H9 (cell line): ENCODE results near the gene SCLY. TPM values are rescaled to one million over a fixed set of nuclear protein-coding genes. Genes with fewer than 3 reads are reported as not detected.

Experiments used
- DNase-seq: peaks from one replicate; pipeline ENCODE4 v3.0.0-alpha.2; 2017
- H2AFZ ChIP-seq: one replicate; pipeline ENCODE4 v1.6.1; 2013; ENCODE audit warnings: mild to moderate bottlenecking, low read length, control low read depth, moderate library complexity
- H2AK5ac ChIP-seq: 2 replicates; pipeline ENCODE4 v1.6.1; 2013; ENCODE audit warnings: low read length, control low read depth, mixed read lengths; ENCODE audit not compliant: insufficient read length
- H2BK120ac ChIP-seq: one replicate; pipeline ENCODE4 v1.6.1; 2013; ENCODE audit warnings: low read depth, mild to moderate bottlenecking, low read length, control low read depth, inconsistent platforms; ENCODE audit not compliant: poor library complexity, severe bottlenecking
- H2BK12ac ChIP-seq: 2 replicates; pipeline ENCODE4 v1.6.1; 2013; ENCODE audit warnings: low read length, control low read depth, mixed read lengths, low read depth; ENCODE audit not compliant: insufficient read length
- H2BK15ac ChIP-seq: 2 replicates; pipeline ENCODE4 v1.6.1; 2013; ENCODE audit warnings: low read depth, low read length, control low read depth
- H2BK20ac ChIP-seq: one replicate; pipeline ENCODE4 v1.6.1; 2013; ENCODE audit warnings: low read depth, mild to moderate bottlenecking, low read length, control low read depth, inconsistent platforms; ENCODE audit not compliant: poor library complexity, severe bottlenecking
- H2BK5ac ChIP-seq: 2 replicates; pipeline ENCODE4 v1.6.1; 2013; ENCODE audit warnings: low read length, control low read depth, mixed read lengths; ENCODE audit not compliant: insufficient read length
- H3K14ac ChIP-seq: 2 replicates; pipeline ENCODE4 v1.6.1; 2013; ENCODE audit warnings: low read length, control low read depth; ENCODE audit not compliant: insufficient read depth
- H3K18ac ChIP-seq: 2 replicates; pipeline ENCODE4 v1.6.1; 2013; ENCODE audit warnings: low read depth, mild to moderate bottlenecking, mixed read lengths, low read length, control low read depth; ENCODE audit not compliant: insufficient read length
- H3K23ac ChIP-seq: 2 replicates; pipeline ENCODE4 v1.6.1; 2013; ENCODE audit warnings: low read length, control low read depth, mixed read lengths, low read depth; ENCODE audit not compliant: insufficient read length
- H3K23me2 ChIP-seq: 2 replicates; pipeline ENCODE4 v1.6.1; 2013; ENCODE audit warnings: low read depth, mild to moderate bottlenecking, mixed read lengths, low read length, control low read depth; ENCODE audit not compliant: insufficient read length, poor library complexity, severe bottlenecking
- H3K27ac ChIP-seq: 2 replicates; pipeline ENCODE4 v1.5.1; 2013; ENCODE audit warnings: low read length, control low read depth, mixed read lengths, low read depth; ENCODE audit not compliant: insufficient read length
- H3K27me3 ChIP-seq: 2 replicates; pipeline ENCODE4 v1.6.1; 2013; ENCODE audit warnings: low read length, control low read depth, inconsistent platforms; ENCODE audit not compliant: insufficient read depth
- H3K4ac ChIP-seq: 2 replicates; pipeline ENCODE4 v1.6.1; 2013; ENCODE audit warnings: low read depth, mild to moderate bottlenecking, control low read depth, inconsistent platforms, low read length, moderate library complexity
- H3K4me1 ChIP-seq: 2 replicates; pipeline ENCODE4 v1.6.1; 2013; ENCODE audit warnings: low read length, control low read depth, inconsistent platforms; ENCODE audit not compliant: insufficient read depth
- H3K4me2 ChIP-seq: 2 replicates; pipeline ENCODE4 v1.6.1; 2013; ENCODE audit warnings: low read length, control low read depth, mixed read lengths; ENCODE audit not compliant: insufficient read length, insufficient read depth
- H3K56ac ChIP-seq: 2 replicates; pipeline ENCODE4 v1.6.1; 2013; ENCODE audit warnings: low read depth, mild to moderate bottlenecking, mixed read lengths, low read length, control low read depth; ENCODE audit not compliant: insufficient read length
- H3K79me1 ChIP-seq: 2 replicates; pipeline ENCODE4 v1.6.1; 2013; ENCODE audit warnings: low read depth, mild to moderate bottlenecking, moderate library complexity, low read length, control low read depth, inconsistent platforms; ENCODE audit not compliant: insufficient read depth, poor library complexity, severe bottlenecking
- H3K79me2 ChIP-seq: 2 replicates; pipeline ENCODE4 v1.6.1; 2013; ENCODE audit warnings: low read length, control low read depth, inconsistent platforms; ENCODE audit not compliant: insufficient read depth
- H3K9ac ChIP-seq: 2 replicates; pipeline ENCODE4 v1.6.1; 2013; ENCODE audit warnings: low read length, control low read depth, mixed read lengths; ENCODE audit not compliant: insufficient read length; ENCODE audit errors: extremely low read depth
- H3K9me3 ChIP-seq: one replicate; pipeline ENCODE4 v1.6.1; 2013; ENCODE audit warnings: low read depth, low read length, inconsistent platforms; ENCODE audit not compliant: control insufficient read depth
- H3T11ph ChIP-seq: one replicate; pipeline ENCODE4 v1.6.1; 2013; ENCODE audit warnings: mild to moderate bottlenecking, low read length, control low read depth, inconsistent platforms
- H4K20me1 ChIP-seq: one replicate; pipeline ENCODE4 v1.6.1; 2013; ENCODE audit not compliant: control insufficient read depth, insufficient read length, insufficient read depth
- H4K5ac ChIP-seq: 2 replicates; pipeline ENCODE4 v1.6.1; 2013; ENCODE audit warnings: low read depth, mild to moderate bottlenecking, mixed read lengths, low read length, control low read depth; ENCODE audit not compliant: insufficient read length
- H4K8ac ChIP-seq: replicated peaks from 2 replicates; pipeline ENCODE4 v1.6.1; 2013; ENCODE audit warnings: low read length, control low read depth, mixed read lengths, low read depth; ENCODE audit not compliant: insufficient read length
- H4K91ac ChIP-seq: 2 replicates; pipeline ENCODE4 v1.6.1; 2013; ENCODE audit warnings: low read depth, mild to moderate bottlenecking, moderate library complexity, mixed read lengths, low read length, control low read depth; ENCODE audit not compliant: insufficient read length
- H3K27ac Mint-ChIP-seq, 3 experiments: 2 replicates in 2 of 3; 3 replicates in 1 of 3; pipeline ENCODE4 v1.8.0; 2020 to 2021; ENCODE audit warnings: mixed read lengths in 3 of 3, mild to moderate bottlenecking in 1 of 3, moderate library complexity in 1 of 3
- H3K27me3 Mint-ChIP-seq: 2 replicates; pipeline ENCODE4 v1.8.0; 2021; ENCODE audit warnings: low read depth, mild to moderate bottlenecking, moderate library complexity, mixed read lengths
- H3K36me3 Mint-ChIP-seq, 3 experiments: 2 replicates in 2 of 3; 3 replicates in 1 of 3; pipeline ENCODE4 v1.8.0; 2020 to 2021; ENCODE audit warnings: low read depth in 3 of 3, mixed read lengths in 3 of 3; ENCODE audit not compliant: insufficient read depth in 1 of 3
- H3K4me1 Mint-ChIP-seq, 2 experiments: 2 replicates each; pipeline ENCODE4 v1.8.0; 2020; ENCODE audit warnings: mixed read lengths in 2 of 2
- H3K4me3 Mint-ChIP-seq, 2 experiments: 2 replicates in 1 of 2; 3 replicates in 1 of 2; pipeline ENCODE4 v1.8.0; 2020 to 2021; ENCODE audit warnings: mild to moderate bottlenecking in 2 of 2, mixed read lengths in 2 of 2, moderate library complexity in 1 of 2
- H3K9me3 Mint-ChIP-seq, 2 experiments: 2 replicates in 1 of 2; 3 replicates in 1 of 2; pipeline ENCODE4 v1.8.0; 2020; ENCODE audit warnings: mild to moderate bottlenecking in 2 of 2, mixed read lengths in 2 of 2, moderate library complexity in 1 of 2
- WGBS: extraction: QIAGEN DNeasy Blood & Tissue Kit; methylation state at CpG from one replicate; pipeline ENCODE4 v1.1.7; 2013; ENCODE audit warnings: missing lambda C conversion rate, low lambda C conversion rate, mixed read lengths; ENCODE audit not compliant: insufficient read length; ENCODE audit errors: extremely low coverage; 5-methylcytosine and 5-hydroxymethylcytosine counted together
- total RNA-seq: library from RNA; stranded (reverse); gene quantifications from 2 replicates; pipeline ENCODE4 v1.2.1, GENCODE V29; 2021
- TF ChIP-seq, protein P1 (sequence below): fragments of 200-600 bp; sonication (generic); conservative IDR thresholded peaks from 3 replicates; pipeline ENCODE4 v1.8.0; 2021; ENCODE audit warnings: antibody characterized with exemption, mild to moderate bottlenecking

Gene SCLY
- total RNA-seq, 1 experiment from 2014 or later: 55.3 TPM

GRCh38 chr2:238131761-238132462, 71.1 kb downstream of the SCLY start:
- Histone ChIP-seq H4K20me1 (no peaks in the 10 kb centered on the region), H3K56ac (no peak overlapping the region), H2BK20ac (no peak overlapping the region), H3K14ac (no peak overlapping the region; the same call in 1 of the 2 replicates), H3K18ac (no peak overlapping the region), H4K5ac (no peak overlapping the region), H3K79me2 (no peaks in the 10 kb centered on the region), H4K91ac (no peak overlapping the region), H3K23me2 (no peaks in the 10 kb centered on the region), H4K8ac (no peak overlapping the region), H3K23ac (no peak overlapping the region), H3K9me3 (no peaks in the 10 kb centered on the region), H2BK15ac (no peak overlapping the region), H3K27me3 (no peaks in the 10 kb centered on the region), H3K27ac (no peak overlapping the region), H3K4ac (no peak overlapping the region), H3K9ac (no peak overlapping the region), H2AK5ac (no peak overlapping the region), H2BK12ac (no peak overlapping the region), H2BK5ac (no peak overlapping the region), H2BK120ac (no peak overlapping the region), H3K4me1 (no peaks in the 10 kb centered on the region), H3T11ph (no peak overlapping the region), H3K79me1 (no peaks in the 10 kb centered on the region), H2AFZ (no peak overlapping the region), H3K4me2 (no peak overlapping the region)
- no peaks in the 10 kb centered on the region; the same call in none of the 2 replicates for H3K27me3 Mint-ChIP-seq
- H3K27ac Mint-ChIP-seq: peak overlapping the region in 1 of 3 experiments; percentile 35; a peak in 1 of 7 replicates
- no CpG with 5 or more reads among the region's 14 CpGs for WGBS
- TF ChIP-seq, protein P1, sequence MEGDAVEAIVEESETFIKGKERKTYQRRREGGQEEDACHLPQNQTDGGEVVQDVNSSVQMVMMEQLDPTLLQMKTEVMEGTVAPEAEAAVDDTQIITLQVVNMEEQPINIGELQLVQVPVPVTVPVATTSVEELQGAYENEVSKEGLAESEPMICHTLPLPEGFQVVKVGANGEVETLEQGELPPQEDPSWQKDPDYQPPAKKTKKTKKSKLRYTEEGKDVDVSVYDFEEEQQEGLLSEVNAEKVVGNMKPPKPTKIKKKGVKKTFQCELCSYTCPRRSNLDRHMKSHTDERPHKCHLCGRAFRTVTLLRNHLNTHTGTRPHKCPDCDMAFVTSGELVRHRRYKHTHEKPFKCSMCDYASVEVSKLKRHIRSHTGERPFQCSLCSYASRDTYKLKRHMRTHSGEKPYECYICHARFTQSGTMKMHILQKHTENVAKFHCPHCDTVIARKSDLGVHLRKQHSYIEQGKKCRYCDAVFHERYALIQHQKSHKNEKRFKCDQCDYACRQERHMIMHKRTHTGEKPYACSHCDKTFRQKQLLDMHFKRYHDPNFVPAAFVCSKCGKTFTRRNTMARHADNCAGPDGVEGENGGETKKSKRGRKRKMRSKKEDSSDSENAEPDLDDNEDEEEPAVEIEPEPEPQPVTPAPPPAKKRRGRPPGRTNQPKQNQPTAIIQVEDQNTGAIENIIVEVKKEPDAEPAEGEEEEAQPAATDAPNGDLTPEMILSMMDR: no peak
- H3K36me3 Mint-ChIP-seq: no peaks in the 10 kb centered on the region
- H3K4me1 Mint-ChIP-seq: no peaks in the 10 kb centered on the region
- DNase-seq: no peak
- H3K4me3 Mint-ChIP-seq: no peak overlapping the region
- H3K9me3 Mint-ChIP-seq: no peaks in the 10 kb centered on the region
